ACC112 (cell line): Measurements from ENCODE around the gene ABR.

Experiments used
- H2AFZ ChIP-seq: fragments of 200-600 bp; sonication (generic); one replicate; pipeline ENCODE4 v1.6.0; 2017; ENCODE audit warnings: antibody characterized with exemption, low read length; ENCODE audit not compliant: unreplicated experiment
- H3K27ac ChIP-seq: fragments of 200-600 bp; sonication (generic); 2 replicates; pipeline ENCODE4 v1.5.1; 2014; ENCODE audit warnings: low read depth, mild to moderate bottlenecking, antibody characterized with exemption, low read length, moderate library complexity
- H3K27me3 ChIP-seq: fragments of 200-600 bp; sonication (generic); 2 replicates; pipeline ENCODE4 v1.6.1; 2014; ENCODE audit warnings: mild to moderate bottlenecking, antibody characterized with exemption, low read length, moderate library complexity, mixed read lengths; ENCODE audit not compliant: insufficient read depth
- H3K36me3 ChIP-seq: fragments of 200-600 bp; sonication (generic); 2 replicates; pipeline ENCODE4 v1.6.1; 2016; ENCODE audit warnings: mild to moderate bottlenecking, antibody characterized with exemption, low read length, moderate library complexity, mixed read lengths; ENCODE audit not compliant: insufficient read depth
- H3K4me1 ChIP-seq: fragments of 200-600 bp; sonication (generic); one replicate; pipeline ENCODE4 v1.6.1; 2016; ENCODE audit warnings: low read length, mixed read lengths; ENCODE audit not compliant: insufficient read depth, unreplicated experiment, control insufficient read depth
- H3K4me3 ChIP-seq: fragments of 200-600 bp; sonication (generic); 2 replicates; pipeline ENCODE4 v1.5.1; 2014; ENCODE audit warnings: mild to moderate bottlenecking, low read depth, low read length
- H3K79me2 ChIP-seq: fragments of 200-600 bp; sonication (generic); one replicate; pipeline ENCODE4 v1.6.0; 2016; ENCODE audit warnings: low read length; ENCODE audit not compliant: control insufficient read depth, unreplicated experiment, insufficient read depth

ABR gene

DNA sequence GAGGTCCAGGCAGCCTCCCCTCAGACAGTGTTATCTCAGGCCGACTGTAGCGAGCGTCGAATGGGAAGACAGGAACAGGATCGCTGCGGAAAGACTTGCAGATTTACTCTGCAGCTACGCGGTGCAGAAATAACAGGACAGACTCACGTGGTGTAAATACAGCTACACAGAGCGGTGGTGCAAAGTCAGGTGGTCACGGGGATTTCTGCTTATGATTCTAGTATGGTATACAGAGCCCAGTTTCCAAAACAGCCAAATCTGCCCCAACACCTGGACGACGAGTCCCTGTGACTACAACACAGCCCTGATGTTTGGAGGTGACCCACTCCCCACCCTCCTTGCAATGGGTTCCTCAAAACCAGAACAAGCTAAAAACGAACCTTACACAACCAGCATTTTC is 40.6 kb upstream of the ABR start:
- Histone ChIP-seq H3K36me3 (no peaks in the 10 kb centered on the region), H3K27ac (no peak overlapping the region), H3K27me3 (peaks cover 27% of the 10 kb centered on the region), H3K4me3 (no peak overlapping the region), H3K79me2 (no peaks in the 10 kb centered on the region), H3K4me1 (no peaks in the 10 kb centered on the region), H2AFZ (no peak overlapping the region)

DNA sequence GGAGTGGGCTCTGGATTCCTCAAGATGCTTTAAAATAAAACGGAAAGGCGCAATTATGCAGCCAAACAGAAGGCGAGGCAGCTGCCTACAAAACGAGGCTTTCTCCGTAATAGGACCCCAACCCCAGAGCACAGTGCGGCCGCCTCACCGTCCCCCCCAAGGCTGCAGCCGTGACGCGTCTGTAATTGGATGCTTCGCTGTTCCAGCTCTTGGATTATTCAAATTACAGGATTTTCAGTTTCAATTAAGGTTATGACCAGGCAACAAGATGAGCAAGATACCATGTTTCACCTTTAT is 37.3 kb upstream of the ABR start:
- Histone ChIP-seq H3K4me3 (no peak overlapping the region), H3K79me2 (no peaks in the 10 kb centered on the region), H2AFZ (no peak overlapping the region), H3K36me3 (no peaks in the 10 kb centered on the region), H3K27ac (no peak overlapping the region), H3K27me3 (peaks cover 42% of the 10 kb centered on the region), H3K4me1 (no peaks in the 10 kb centered on the region)

DNA sequence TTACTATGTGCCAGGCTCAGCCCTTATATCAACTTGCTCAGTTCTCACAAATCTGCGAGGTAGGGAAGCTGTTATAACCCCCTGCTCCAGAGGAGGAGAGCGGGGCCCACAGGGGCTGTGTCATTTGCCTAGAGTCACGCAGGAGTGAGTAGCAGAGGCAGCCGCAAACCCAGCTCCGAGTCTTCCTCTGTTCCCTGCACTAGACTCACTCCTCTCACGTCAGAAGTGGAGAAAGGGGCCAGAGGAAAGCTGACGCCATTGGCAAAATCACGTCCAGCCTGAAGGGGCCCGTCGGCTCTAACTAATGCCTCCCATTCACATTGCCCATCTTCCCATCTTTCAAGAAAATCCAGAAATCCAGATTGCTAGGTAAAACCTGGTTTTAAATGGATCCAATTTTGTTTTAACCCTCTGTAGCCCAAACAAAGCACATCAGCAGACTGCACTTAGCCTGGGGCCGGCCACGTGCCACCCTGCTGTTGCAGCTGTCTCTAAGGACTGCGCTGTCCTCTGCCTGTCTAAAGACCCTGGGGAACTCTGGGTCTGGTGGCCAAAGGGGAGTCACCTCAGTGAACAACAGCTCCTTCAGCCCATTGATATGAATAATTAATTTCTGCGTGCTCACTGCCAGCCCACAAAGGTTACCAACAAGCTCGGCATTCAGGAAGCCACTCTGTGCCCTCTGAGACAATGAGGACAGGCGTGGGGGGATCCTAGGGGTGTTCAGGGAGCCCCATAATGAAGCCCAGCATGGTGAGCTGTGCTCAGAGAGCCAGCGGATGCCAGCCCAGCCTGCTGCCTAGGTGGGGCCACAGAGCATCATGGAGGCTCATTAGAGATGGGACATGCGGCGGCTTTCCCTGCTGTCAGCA is 36.7 kb upstream of the ABR start:
- H3K27me3 ChIP-seq = peaks cover 45% of the 10 kb centered on the region
- no peak overlapping the region for H3K27ac ChIP-seq
- no peaks in the 10 kb centered on the region for H3K79me2 ChIP-seq
- H3K4me3 ChIP-seq = no peak overlapping the region
- H3K36me3 ChIP-seq = no peaks in the 10 kb centered on the region
- H2AFZ ChIP-seq = no peak overlapping the region
- H3K4me1 ChIP-seq = no peaks in the 10 kb centered on the region

DNA sequence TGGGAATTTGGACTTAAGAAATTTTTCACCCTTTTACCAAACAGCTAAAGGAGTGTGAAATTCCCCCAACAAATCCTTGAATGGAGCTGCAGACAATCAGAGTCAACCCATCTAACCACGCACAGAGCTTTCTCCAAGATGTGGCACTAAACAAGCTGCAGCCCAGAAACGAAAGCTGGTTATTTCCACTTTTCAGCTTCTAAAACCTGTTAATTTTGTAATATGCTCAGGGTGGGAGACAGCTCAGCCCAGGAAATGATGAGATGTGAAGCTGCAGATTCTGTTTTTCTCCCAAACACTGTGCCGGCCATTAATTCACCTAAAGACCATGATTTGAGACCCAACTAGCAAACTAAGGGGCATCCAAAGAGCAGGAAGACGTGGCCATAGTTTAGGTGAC is 33.2 kb upstream of the ABR start:
- no peak overlapping the region for H2AFZ ChIP-seq
- H3K4me3 ChIP-seq = no peak overlapping the region
- no peaks in the 10 kb centered on the region for H3K4me1 ChIP-seq
- H3K79me2 ChIP-seq = no peaks in the 10 kb centered on the region
- no peak overlapping the region for H3K27ac ChIP-seq
- H3K27me3 ChIP-seq = peaks cover 48% of the 10 kb centered on the region
- no peaks in the 10 kb centered on the region for H3K36me3 ChIP-seq

DNA sequence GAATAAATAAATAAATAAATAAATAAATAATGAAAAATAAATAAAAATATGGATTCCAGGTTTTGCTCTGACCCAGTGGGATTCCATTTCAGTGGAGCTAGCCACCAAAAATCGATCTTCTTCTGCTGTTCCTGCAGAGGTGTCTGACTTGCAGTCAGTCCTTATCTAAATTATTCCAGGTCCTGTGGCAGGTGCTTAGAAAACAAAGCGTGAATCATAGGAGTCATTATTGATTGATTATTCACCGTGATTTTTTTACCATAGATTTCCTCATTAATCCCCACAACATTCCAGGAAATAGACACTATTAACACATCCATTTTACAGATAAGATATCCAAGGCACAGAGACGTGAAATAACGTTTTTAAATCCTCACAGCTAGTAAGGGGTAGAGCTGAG is 31.5 kb upstream of the ABR start:
- Histone ChIP-seq H2AFZ (no peak overlapping the region), H3K4me3 (no peak overlapping the region), H3K79me2 (no peaks in the 10 kb centered on the region), H3K4me1 (no peaks in the 10 kb centered on the region), H3K27me3 (peaks cover 37% of the 10 kb centered on the region), H3K27ac (no peak overlapping the region), H3K36me3 (no peaks in the 10 kb centered on the region)

DNA sequence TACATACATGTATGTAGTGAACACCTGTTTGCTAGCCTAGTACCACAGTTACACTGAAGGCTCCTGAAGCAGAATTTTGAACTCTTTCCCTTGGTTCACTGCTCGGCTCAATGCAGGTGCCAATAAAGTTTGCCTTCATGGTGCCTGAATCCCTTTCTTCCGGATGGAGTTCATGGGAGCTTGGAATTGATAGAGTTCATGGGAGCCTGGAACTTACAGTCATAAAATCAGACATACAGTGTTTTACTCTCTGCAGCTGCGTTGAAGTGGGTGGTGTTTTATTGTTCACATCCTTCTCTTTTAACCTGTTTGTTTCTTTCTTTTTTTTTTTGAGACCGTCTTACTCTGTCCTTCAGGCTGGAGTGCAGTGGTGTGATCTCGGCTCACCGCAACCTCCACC is 29.2 kb upstream of the ABR start:
- Histone ChIP-seq H3K4me1 (no peaks in the 10 kb centered on the region), H3K27me3 (peaks cover 31% of the 10 kb centered on the region), H3K27ac (no peak overlapping the region), H2AFZ (no peak overlapping the region), H3K4me3 (no peak overlapping the region), H3K36me3 (no peaks in the 10 kb centered on the region), H3K79me2 (no peaks in the 10 kb centered on the region)

DNA sequence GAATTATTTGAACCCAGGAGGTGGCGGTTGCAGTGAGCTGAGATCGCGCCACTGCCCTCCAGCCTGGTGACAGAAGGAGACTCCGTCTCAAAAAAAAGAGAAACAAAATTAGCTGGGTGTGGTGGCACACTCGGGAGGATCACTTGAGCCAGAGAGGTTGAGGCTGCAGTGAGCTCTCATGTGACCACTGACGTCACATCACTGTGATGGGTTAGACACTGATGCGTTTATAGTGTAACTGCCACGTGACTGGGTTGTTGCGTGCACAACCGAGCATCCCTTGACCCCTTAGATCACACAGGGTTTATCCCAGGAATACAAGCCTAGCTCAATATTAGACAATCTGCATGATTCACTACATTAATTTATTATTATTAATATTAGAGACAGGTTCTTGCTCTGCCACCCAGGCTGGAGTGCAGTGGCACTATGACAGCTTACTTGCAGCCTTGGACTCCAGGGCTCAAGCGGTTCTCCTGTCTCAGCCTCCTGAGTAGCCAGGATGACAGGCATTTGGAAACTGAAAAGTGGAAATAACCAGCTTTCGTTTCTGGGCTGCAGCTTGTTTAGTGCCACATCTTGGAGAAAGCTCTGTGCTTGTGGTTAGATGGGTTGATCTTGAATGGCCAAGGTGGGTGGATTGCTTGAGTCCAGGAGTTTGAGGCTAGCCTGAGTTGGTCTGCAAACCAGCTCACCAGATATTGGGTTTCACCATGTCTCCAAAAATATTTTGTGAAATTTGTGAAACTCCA is 26.4 kb upstream of the ABR start:
- Histone ChIP-seq H3K27me3 (peaks cover 12% of the 10 kb centered on the region), H3K79me2 (no peaks in the 10 kb centered on the region), H2AFZ (no peak overlapping the region), H3K36me3 (no peaks in the 10 kb centered on the region), H3K27ac (no peak overlapping the region), H3K4me1 (no peaks in the 10 kb centered on the region), H3K4me3 (no peak overlapping the region)

DNA sequence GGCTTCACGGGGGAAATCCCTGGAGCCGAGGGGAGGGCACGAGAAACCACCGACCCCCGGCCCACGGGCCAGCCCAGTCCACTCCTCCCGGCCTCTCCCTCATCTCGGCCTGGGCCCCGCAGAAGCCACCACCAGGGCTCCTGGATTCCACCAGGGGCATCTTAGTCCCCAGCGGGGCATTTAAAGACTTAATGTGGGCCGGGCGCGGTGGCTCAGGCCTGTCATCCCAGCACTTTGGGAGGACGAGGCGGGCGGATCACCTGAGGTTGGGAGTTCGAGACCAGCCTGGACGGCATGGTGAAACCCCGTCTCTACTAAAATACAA is 24.1 kb upstream of the ABR start:
- H3K4me3 ChIP-seq = peak overlapping the region; percentile 75
- H2AFZ ChIP-seq = peak overlapping the region; percentile 85
- no peaks in the 10 kb centered on the region for H3K27me3 ChIP-seq
- no peaks in the 10 kb centered on the region for H3K4me1 ChIP-seq
- no peaks in the 10 kb centered on the region for H3K36me3 ChIP-seq
- H3K27ac ChIP-seq = no peak overlapping the region
- H3K79me2 ChIP-seq = no peaks in the 10 kb centered on the region

DNA sequence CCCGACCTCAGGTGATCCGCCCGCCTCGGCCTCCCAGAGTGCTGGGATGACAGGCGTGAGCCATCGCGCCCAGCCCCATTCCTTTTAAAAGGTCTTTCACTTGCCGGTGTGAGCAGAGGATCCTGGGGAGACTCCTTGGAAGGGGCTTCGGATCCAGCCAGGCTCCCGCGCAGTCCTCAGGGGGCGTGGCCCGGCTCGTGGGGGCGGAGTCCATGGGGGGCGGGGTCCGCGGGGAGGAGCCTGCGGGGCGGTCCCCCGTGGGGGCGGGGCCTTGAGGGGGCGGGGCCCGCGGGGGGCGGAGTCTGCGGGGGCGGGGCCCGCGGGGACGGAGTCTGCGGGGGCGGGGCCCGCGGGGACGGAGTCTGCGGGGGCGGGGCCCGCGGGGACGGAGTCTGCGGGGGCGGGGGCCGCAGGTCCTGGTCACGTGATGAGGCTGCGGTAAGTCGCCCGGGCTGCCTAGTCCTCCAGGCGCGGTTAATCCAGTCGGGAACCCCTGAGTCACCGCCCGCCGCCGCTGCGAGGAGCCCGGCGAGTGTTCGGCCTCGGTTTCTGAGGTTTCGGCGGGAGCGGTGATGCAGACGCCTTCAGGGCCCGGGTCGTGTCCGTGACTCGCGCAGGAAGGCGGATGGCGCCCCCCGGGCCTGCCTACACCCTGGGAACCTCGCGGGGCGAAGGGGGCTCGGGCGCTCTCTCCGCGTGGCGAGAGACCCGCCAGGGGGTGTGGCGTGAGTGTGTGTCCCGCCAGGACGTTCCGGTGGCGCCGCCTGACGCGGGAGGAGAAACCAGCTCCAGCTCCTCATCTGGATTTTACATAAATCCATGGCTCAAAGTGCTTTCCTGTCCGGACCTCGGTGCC is 23.6 kb upstream of the ABR start:
- no peak overlapping the region for H3K27ac ChIP-seq
- H3K27me3 ChIP-seq = no peaks in the 10 kb centered on the region
- peak overlapping the region; percentile 75 for H3K4me3 ChIP-seq
- peak overlapping the region; percentile 85 for H2AFZ ChIP-seq
- no peaks in the 10 kb centered on the region for H3K36me3 ChIP-seq
- no peaks in the 10 kb centered on the region for H3K4me1 ChIP-seq
- no peaks in the 10 kb centered on the region for H3K79me2 ChIP-seq

DNA sequence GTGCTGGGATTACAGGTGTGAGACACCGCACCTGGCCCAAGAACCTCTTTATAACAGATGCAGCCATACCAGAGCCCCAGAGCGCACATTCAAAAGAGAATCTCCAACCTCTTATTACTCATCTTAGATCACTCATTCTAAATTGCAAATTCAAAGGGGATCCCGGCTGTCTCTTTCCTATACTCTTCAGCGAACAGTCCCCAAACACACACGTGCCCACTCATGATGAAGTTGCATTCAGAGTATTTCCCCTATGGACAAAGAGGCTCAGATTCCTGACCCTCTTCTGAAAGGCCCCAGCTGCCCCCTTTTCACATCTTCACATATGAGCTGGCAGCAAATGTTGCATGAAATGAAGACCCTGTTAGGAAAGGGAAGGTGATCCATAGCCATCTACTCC is 22.5 kb upstream of the ABR start:
- Histone ChIP-seq H3K27me3 (no peaks in the 10 kb centered on the region), H2AFZ (no peak overlapping the region), H3K79me2 (no peaks in the 10 kb centered on the region), H3K36me3 (no peaks in the 10 kb centered on the region), H3K27ac (no peak overlapping the region), H3K4me1 (peaks cover 4% of the 10 kb centered on the region), H3K4me3 (no peak overlapping the region)
